GM19351 (cell line): ENCODE results near the gene SLC9A9.

Experiments
- ATAC-seq: cut with Tn5 transposase; IDR thresholded peaks from one replicate; pipeline ENCODE4 v1.9.1; 2021; ENCODE audit warnings: mild to moderate bottlenecking, moderate library complexity; ENCODE audit not compliant: unreplicated experiment

The SLC9A9 gene

GRCh38 chr3:143430568-143430967 lies 417.7 kb downstream of the SLC9A9 start:
- ATAC-seq = no peak

GRCh38 chr3:143429628-143430514 lies 418.4 kb downstream of the SLC9A9 start:
- ATAC-seq = peak; percentile 80

DNA sequence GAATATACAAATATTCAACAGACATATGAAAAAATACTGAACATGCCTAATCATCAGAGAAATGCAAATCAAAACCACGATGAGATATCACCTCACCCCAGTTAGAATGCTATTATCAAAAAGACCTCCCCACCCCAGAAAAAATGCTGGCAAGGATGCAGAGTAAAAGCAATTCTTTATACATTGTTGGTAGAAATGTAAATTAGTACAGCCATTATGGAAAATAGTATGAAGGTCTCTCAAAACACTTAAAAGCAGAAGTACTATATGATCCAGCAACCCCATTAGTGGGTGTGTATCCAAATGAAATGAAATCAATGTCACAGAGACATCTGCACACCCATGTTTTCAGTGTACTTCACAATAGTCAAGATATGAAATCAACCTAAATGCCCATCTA lies 420.0 kb downstream of the SLC9A9 start:
- no peak for ATAC-seq

DNA sequence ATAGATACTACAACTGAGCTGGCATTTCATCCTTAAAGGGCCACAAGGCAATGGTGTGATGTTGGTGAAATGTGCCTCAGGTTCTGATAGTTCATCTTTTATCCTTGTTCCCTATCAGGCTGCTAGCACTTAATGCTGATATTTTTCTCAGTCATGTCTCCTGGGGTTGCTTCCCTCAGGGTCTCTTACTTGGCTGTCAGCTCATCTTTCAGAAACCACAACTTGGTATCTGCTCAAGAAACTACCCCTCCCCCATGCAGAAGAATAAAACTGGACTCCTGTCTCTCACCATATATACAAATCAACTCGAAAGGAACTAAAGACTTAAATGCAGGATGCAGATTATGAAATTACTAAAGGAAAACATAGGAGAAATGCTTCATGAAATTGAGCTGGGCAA lies 420.6 kb downstream of the SLC9A9 start:
- ATAC-seq = no peak

GRCh38 chr3:143424874-143425273 lies 423.4 kb downstream of the SLC9A9 start:
- no peak for ATAC-seq

DNA sequence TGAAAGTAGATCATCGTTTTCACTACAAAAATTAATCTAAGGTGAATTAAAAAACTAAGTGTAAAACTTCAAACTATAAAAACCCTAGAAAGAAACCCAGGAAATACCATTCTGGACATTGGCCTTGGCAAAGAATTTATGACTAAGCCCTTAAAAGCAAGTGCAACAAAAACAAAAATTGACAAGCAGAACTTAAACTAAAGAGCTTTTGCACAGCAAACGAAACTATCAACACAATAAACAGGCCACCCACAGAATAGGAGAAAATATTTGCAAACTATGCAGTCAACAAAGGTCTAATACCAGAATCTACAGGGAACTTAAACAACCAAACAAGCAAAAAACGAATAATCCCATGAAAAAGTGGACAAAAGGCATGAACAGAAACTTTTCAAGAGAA lies 426.7 kb downstream of the SLC9A9 start:
- ATAC-seq = no peak

DNA sequence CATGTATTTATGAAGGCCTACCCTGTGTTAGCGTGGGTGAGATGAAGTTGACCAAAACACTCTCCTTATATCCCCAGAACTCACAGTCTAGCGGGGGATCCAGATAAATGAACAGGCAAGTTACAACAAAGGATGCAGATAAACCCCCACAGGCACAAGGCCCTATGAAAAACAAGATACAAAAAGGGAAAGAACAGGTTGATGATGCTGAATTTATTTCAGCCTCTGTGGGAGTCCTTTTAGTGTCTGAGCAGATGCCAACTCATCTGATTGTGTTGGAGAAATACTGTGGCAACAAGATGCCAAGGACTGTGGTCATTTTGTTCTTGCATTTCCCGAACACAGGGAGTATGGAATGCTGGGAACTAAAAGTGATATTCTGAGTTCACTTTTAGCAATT lies 428.7 kb downstream of the SLC9A9 start:
- ATAC-seq = no peak

DNA sequence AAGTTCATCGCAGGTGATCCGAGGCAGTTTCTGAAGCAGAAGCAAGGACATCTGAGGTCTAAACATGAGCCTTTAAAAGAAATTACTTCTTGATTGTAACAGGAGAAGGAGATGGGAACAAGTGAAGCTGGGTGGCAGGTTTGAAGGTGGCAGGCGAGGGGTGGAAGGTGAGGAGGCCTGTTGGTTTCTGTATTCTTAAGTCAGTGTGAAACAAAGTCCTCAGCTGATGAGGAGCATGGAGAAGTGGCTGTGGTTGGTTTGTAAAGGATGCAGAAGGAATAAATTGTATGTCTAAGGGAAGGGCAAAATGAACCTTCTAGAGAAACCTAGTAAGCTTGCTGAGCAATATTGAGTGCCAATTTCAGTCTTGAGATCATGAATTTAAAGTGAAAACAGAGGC lies 429.9 kb downstream of the SLC9A9 start:
- ATAC-seq = no peak

DNA sequence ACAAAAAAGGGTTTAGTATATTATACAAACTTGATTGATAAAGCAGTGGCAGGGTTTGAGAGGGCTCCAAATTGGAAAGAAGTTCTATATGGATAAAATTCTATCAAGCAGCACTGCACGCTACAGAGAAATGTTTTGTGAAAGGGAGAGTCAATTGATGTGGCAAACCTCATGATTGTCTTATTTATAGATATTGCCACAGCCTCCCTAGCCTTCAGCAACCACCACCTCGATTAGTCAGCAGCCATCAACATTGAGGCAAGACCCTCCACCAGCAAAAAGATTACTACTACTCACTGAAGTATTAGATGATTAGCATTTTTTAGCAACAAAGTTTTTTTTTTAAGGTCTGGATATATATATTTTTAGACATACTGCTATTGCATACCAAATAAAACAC lies 432.0 kb downstream of the SLC9A9 start:
- ATAC-seq = no peak

- ATAC-seq = no peak
These were observed 433.6 kb downstream of the SLC9A9 start for GRCh38 chr3:143414571-143415253.

DNA sequence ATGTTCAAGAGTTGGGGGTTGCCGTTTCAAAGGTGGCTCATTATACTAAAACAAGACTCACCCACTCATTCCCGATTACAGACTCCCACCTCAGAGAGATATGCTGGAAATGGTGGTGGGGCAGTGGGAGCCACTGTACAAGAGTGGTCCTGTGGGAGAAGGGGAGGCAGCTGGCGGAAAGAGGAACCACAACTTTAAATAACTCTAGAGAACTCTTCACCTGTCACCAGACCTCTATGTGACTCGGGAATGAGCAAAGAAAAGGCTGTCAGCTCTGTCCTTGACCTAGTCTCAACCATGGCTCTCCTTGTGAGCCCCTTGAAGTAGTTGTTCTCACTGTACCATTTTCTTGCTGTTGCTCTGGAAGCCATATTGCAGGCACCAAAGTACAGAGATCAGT lies 434.9 kb downstream of the SLC9A9 start:
- ATAC-seq = no peak

GRCh38 chr3:143412084-143412483 lies 436.2 kb downstream of the SLC9A9 start:
- no peak for ATAC-seq

DNA sequence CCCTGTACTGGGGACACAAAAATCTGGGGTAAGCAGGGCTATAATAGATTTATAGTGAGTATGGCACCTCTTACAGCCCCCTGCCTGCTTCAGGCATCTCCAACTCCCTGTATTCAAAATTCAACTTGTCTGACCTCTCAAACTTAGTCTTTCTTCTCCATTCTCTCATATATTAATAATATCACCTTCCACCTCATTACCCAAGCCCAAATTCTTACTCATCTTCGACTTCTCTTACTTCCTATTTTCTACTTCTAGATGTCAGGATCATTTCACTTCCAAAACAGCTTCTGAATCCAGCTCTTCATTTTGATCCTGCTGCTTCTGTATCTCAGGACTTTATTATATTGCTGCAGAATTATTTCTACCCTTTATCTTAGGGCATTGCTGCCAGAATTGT lies 438.0 kb downstream of the SLC9A9 start:
- ATAC-seq = no peak

GRCh38 chr3:143408771-143409170 lies 439.5 kb downstream of the SLC9A9 start:
- no peak for ATAC-seq

DNA sequence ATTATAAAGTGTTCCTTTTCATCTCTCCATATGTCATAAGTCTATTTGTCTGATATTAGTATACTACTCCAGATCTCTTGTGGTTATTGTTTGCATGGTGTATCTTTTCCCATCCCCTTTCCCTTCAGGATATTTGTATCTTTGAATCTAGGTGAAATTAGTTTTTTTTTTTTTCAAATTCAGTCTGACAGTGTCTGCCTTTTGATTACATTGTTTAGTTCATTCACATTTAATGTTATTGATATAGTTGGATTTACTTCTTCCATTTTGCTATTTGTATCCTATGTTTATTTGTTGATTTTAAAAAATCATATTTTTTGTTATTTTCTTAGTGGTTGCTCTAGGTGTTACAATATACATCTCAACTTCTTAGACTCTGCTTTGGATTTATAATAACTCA lies 445.7 kb downstream of the SLC9A9 start:
- no peak for ATAC-seq

- ATAC-seq = no peak
These were observed 451.5 kb downstream of the SLC9A9 start for GRCh38 chr3:143396790-143397189.

- ATAC-seq = no peak
These were observed 458.9 kb downstream of the SLC9A9 start for GRCh38 chr3:143389388-143389787.

GRCh38 chr3:143387425-143387824 lies 460.8 kb downstream of the SLC9A9 start:
- no peak for ATAC-seq

GRCh38 chr3:143384076-143384475 lies 464.2 kb downstream of the SLC9A9 start:
- ATAC-seq = no peak

DNA sequence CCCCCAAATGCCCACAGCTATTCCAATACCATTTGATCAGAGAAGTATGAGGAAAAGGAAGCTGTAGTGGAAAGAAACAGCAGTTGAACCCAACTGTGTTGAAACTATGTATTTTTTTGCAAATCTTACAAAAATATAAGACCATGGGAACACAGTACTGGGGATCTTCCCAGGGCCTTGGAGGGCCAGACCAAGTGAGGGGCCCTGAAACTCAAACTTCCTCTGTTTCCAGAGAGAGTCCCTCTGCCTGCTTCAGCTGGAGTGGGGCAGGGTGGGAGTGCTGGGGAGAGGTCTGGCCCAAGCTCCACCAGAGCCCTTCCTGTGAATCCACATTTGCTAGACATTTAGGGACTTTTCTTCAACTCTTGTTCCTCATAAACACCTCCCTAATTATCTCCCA lies 464.8 kb downstream of the SLC9A9 start:
- ATAC-seq = no peak

- ATAC-seq = no peak
These were observed 465.5 kb downstream of the SLC9A9 start for GRCh38 chr3:143382816-143383215.

DNA sequence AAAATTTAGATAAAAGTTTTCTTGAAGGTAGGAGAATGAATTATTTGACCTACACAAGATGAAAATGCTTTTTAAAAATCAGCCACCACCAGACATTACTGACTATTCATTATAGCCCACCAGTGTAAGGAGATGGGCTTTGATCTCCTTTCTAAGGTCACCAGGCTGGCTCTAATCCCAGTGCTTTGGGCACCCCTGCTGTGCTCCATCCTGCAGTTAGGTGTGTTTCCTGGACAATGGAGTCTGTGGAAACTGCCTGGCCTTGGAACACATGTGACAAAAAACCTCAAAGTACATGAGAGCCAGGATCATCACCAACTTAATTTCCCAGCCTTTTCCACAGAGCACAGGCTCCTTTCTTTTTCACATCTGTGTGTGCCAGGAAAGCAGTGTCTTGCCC lies 467.8 kb downstream of the SLC9A9 start:
- ATAC-seq = no peak
